SK-N-SH (cell line): Measurements from ENCODE around the gene SLC16A12.

ENCODE experiments used
- CTCF ChIP-seq: fragments of 200-600 bp; sonication (generic); IDR thresholded peaks from 2 replicates; pipeline ENCODE4 v1.6.1; 2017; ENCODE audit warnings: antibody characterized with exemption, mild to moderate bottlenecking, moderate library complexity
- EP300 ChIP-seq, 2 experiments: IDR thresholded peaks; 2 replicates each; pipeline versions ENCODE4 v1.4.0 to v1.6.1; 2012; ENCODE audit warnings: borderline replicate concordance in 1 of 2, low read depth in 1 of 2, low read length in 1 of 2
- MAX ChIP-seq: IDR thresholded peaks from 2 replicates; pipeline ENCODE4 v1.4.0; 2012; ENCODE audit warnings: low read depth
- REST ChIP-seq: IDR thresholded peaks from 2 replicates; pipeline ENCODE4 v1.6.1; 2012; ENCODE audit warnings: mild to moderate bottlenecking, low read depth, low read length, moderate library complexity
- RFX5 ChIP-seq: IDR thresholded peaks from 2 replicates; pipeline ENCODE4 v1.6.1; 2012; ENCODE audit warnings: mild to moderate bottlenecking, improper control_type of control experiment, low read length

GRCh38 chr10:89515031-89515841, 20.2 kb downstream of the SLC16A12 start:
- peak in 1 of 2 experiments; percentile 69; a peak in 2 of 4 replicates for TF ChIP-seq EP300 (IDR thresholded peaks at IDR 0.05; ENCODE audit: borderline replicate concordance in 1 of 2, low read depth in 1 of 2, low read length in 1 of 2)
- peak; percentile 51 for TF ChIP-seq MAX
- no peak for TF ChIP-seq RFX5
- TF ChIP-seq CTCF = no peak
- no peak for TF ChIP-seq REST
